Measurements from ENCODE around the gene C1QTNF5. TPM values are rescaled to one million over a fixed set of nuclear protein-coding genes. Genes with fewer than 3 reads are reported as not detected.
A peak's percentile ranks its signal among the peaks of the same experiment; 100 is the strongest.

The C1QTNF5 gene
- total and polyA plus RNA-seq, 2 of the 8 experiments (the other 6 are each of a cell fraction or from before 2014, with no cell fraction given): 2.2 to 2.7 TPM

GRCh38 chr11:119380160-119380826, 39.6 kb upstream of the C1QTNF5 start:
- Histone ChIP-seq H2BK120ac (replicated peaks; ENCODE audit: low read depth, low read length) (no peak overlapping the region), H3K79me1 (ENCODE audit: low read depth, low read length) (no peaks in the 10 kb centered on the region), H3K9me3 (ENCODE audit: insufficient read depth in 2 of 2, low read depth in 1 of 2, low read length in 1 of 2) (no peaks in the 10 kb centered on the region), H3K27ac (ENCODE audit: low read depth, low read length) (no peak overlapping the region), H3K4me3 (ENCODE audit: extremely low read depth in 1 of 4, insufficient read depth in 2 of 4, low read depth in 3 of 4, low read length in 4 of 4) (peak overlapping the region in 2 of 4 experiments; percentile 62 to 81; a peak in 3 of 8 replicates), H3K27me3 (replicated peaks in 1 of 4; ENCODE audit: control insufficient read depth in 3 of 4, extremely low read depth in 1 of 4, insufficient read depth in 3 of 4, low read length in 3 of 4) (peaks cover 0 to 12% (median 10%) of the 10 kb centered on the region in 4 experiments; a peak in 6 of 7 replicates), H4K8ac (ENCODE audit: extremely low read depth, insufficient read depth, low read length) (no peak overlapping the region), H3K18ac (ENCODE audit: extremely low read depth, low read length) (peak overlapping the region; percentile 96), H3K56ac (replicated peaks; ENCODE audit: insufficient read length, low read depth, low read length) (no peak overlapping the region), H2BK12ac (ENCODE audit: low read depth, low read length) (peak overlapping the region; percentile 94; the same call in 1 of the 2 replicates), H2BK15ac (ENCODE audit: low read length) (peak overlapping the region; percentile 99), H3K23ac (ENCODE audit: insufficient read length) (no peak overlapping the region), H2AK5ac (ENCODE audit: low read depth, low read length) (peak overlapping the region; percentile 3; the same call in 1 of the 2 replicates), H4K20me1 (replicated peaks in 1 of 2; ENCODE audit: control insufficient read depth in 1 of 2, insufficient read depth in 2 of 2, low read length in 2 of 2) (no peaks in the 10 kb centered on the region), H3K4ac (replicated peaks; ENCODE audit: insufficient read length, low read depth, low read length) (no peak overlapping the region), H3K14ac (ENCODE audit: insufficient read length) (no peak overlapping the region), H4K5ac (ENCODE audit: insufficient read length, low read depth, low read length) (peak overlapping the region; percentile 3), H3K4me2 (ENCODE audit: insufficient read depth in 1 of 2, low read depth in 2 of 2, low read length in 2 of 2) (peak overlapping the region; percentile 88 to 97), H3K9ac (replicated peaks in 1 of 4; ENCODE audit: extremely low read depth in 1 of 4, low read depth in 3 of 4, low read length in 3 of 4) (no peak overlapping the region; a peak in 1 of 7 replicates), H3K36me3 (ENCODE audit: control insufficient read depth in 2 of 4, insufficient read depth in 4 of 4, low read length in 3 of 4) (no peaks in the 10 kb centered on the region), H3K79me2 (ENCODE audit: control insufficient read depth in 1 of 2, insufficient read depth in 2 of 2, low read length in 2 of 2) (no peaks in the 10 kb centered on the region), H2BK20ac (ENCODE audit: low read length) (peak overlapping the region; percentile 51; the same call in 1 of the 2 replicates), H3K4me1 (replicated peaks in 1 of 4; ENCODE audit: control insufficient read depth in 3 of 4, insufficient read depth in 4 of 4, low read length in 3 of 4) (peaks cover 9 to 46% (median 40%) of the 10 kb centered on the region in 4 experiments), H2BK5ac (ENCODE audit: low read depth, low read length) (no peak overlapping the region; the same call in 1 of the 2 replicates), H4K91ac (replicated peaks; ENCODE audit: insufficient read length, low read length) (peak overlapping the region; percentile 69), H3K23me2 (ENCODE audit: low read depth, low read length) (peaks cover 21% of the 10 kb centered on the region), H2AFZ (ENCODE audit: low read length) (no peak overlapping the region)
- ChIA-PET CTCF (ENCODE audit: partially characterized antibody) (interaction anchor here (1.0 to 26.3 kb wide), 15 partner anchors 7 to 189 kb away, joined by 3 to 474 read pairs (median 11); partner anchors contain the start of genes C1QTNF5 and MFRP), POLR2A (ENCODE audit: partially characterized antibody) (interaction anchor here (0.6 to 2.9 kb wide), 7 partner anchors 9 to 57 kb away, joined by 3 to 12 read pairs (median 4); partner anchors contain the start of gene THY1)
- FAIRE-seq: no peak
- DNase-seq (ENCODE audit: low read depth in 1 of 2, low spot score in 2 of 2): no peak
- 77% methylated on average over 13 of the region's 13 CpGs; no CpG with 5 or more reads in 1 of the 2 experiments for WGBS, 2 experiments (ENCODE audit: extremely low coverage in 1 of 2, insufficient coverage in 1 of 2, insufficient read length in 1 of 2, insufficient replicate concordance in 2 of 2, low coverage in 1 of 2, low lambda C conversion rate in 2 of 2, missing lambda C conversion rate in 1 of 2)
- no peak for TF ChIP-seq CREB1 (IDR thresholded peaks at IDR 0.05)
- TF ChIP-seq PHF8 (conservative IDR thresholded peaks at IDR 0.05; ENCODE audit: low read depth, low read length): no peak
- TF ChIP-seq EGR1 (IDR thresholded peaks at IDR 0.05; ENCODE audit: borderline replicate concordance, low read depth, low read length): no peak
- TF ChIP-seq BCL11A (IDR thresholded peaks at IDR 0.05; ENCODE audit: low read depth in 2 of 2, low read length in 2 of 2): no peak
- no peak for TF ChIP-seq NRF1 (IDR thresholded peaks at IDR 0.05; ENCODE audit: low read depth, low read length)
- no peak for TF ChIP-seq KDM1A (IDR thresholded peaks at IDR 0.05; ENCODE audit: borderline replicate concordance, low read length)
- no peak for TF ChIP-seq NANOG (IDR thresholded peaks at IDR 0.05; ENCODE audit: insufficient read depth, low read depth, low read length, poor library complexity, severe bottlenecking)
- TF ChIP-seq TEAD4 (IDR thresholded peaks at IDR 0.05; ENCODE audit: low read depth, low read length): no peak
- no peak for TF ChIP-seq GABPA (IDR thresholded peaks at IDR 0.05; ENCODE audit: borderline replicate concordance, insufficient read depth, low read length)

Measured in H1 (cell line).